Activated CD8-positive, alpha-beta memory T cell treated with anti-CD3 and anti-CD28 coated beads, Interleukin-2, amount 10 ng/mL, durations not matched to agents 7 days and 5 days (primary cell): Measurements from ENCODE around the gene LRRC3B. TPM values are rescaled to one million over a fixed set of nuclear protein-coding genes. Genes with fewer than 3 reads are reported as not detected.

Experiments used
- ATAC-seq: fragments of 150-1000 bp; cut with Tn5 transposase; one replicate; pipeline ENCODE4 v1.10.0; 2021; ENCODE audit warnings: moderate library complexity
- CTCF ChIA-PET: fragments of 350-600 bp; sonication (Branson Sonifier 250); formaldehyde crosslinking; loops from one replicate; lab custom pipeline; 2021; ENCODE audit warnings: antibody characterized with exemption; lab: Charles Lee
- DNase-seq: peaks from one replicate; pipeline ENCODE4 v3.0.0-alpha.2; 2020
- H3K27ac Mint-ChIP-seq: one replicate; pipeline ENCODE4 v1.8.0; 2021; ENCODE audit warnings: mild to moderate bottlenecking, mixed read lengths
- H3K27me3 Mint-ChIP-seq: one replicate; pipeline ENCODE4 v1.8.0; 2021; ENCODE audit warnings: mixed read lengths
- H3K36me3 Mint-ChIP-seq: one replicate; pipeline ENCODE4 v1.8.0; 2021; ENCODE audit warnings: mild to moderate bottlenecking, mixed read lengths
- H3K4me1 Mint-ChIP-seq: one replicate; pipeline ENCODE4 v1.8.0; 2021; ENCODE audit warnings: mixed read lengths
- H3K4me3 Mint-ChIP-seq: one replicate; pipeline ENCODE4 v1.8.0; 2021; ENCODE audit warnings: mild to moderate bottlenecking, moderate library complexity, mixed read lengths
- H3K9me3 Mint-ChIP-seq: one replicate; pipeline ENCODE4 v1.8.0; 2022; ENCODE audit warnings: low read depth, mixed read lengths
- total RNA-seq, 2 experiments: library from RNA; stranded (reverse); gene quantifications; one replicate each; pipeline ENCODE4 v1.2.3, GENCODE V29; 2021

The LRRC3B gene
- total RNA-seq, 2 experiments from 2014 or later = not detected

DNA sequence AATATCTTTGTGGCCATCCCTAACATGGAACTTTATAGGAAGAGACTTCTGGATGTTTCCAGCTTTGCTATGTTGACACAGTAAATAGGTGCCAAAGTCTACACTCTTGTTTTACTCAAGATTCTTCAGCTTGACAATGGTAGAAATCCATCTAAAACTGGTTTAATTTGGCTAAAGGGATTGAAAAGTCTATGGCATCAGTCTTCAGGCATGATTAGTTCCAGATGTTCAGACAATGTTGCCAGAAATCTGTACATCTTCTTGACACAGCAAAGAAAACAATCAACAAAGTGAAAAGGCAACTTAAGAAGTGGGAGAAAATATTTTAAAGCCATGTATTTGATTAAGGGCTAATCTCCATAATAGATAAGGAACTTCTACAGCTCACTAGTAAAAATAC lies 130.5 kb downstream of the LRRC3B start:
- ATAC-seq (no peak), DNase-seq (no peak)
- CTCF ChIA-PET = no interaction called here
- Mint-ChIP-seq H3K27me3 (no peaks in the 10 kb centered on the region), H3K27ac (no peak overlapping the region), H3K9me3 (no peaks in the 10 kb centered on the region), H3K4me3 (no peak overlapping the region), H3K4me1 (no peaks in the 10 kb centered on the region), H3K36me3 (no peaks in the 10 kb centered on the region)

DNA sequence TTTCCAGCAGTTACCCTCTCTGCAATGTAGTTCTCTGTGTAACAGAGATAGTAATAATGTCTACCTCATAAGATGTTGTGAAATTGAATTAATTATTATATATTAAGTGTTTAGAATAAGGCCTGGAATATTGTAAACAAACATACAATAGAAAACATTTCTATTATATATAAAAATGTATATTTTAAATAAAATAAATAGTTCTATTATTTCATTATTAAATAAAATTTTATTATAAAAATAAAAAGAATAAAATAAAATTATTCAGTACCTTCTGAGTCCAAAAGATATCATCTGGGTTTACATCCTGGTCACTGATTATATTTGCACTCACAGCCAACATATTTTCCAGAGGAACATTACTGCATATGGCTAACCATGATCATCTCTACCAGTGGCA lies 135.4 kb downstream of the LRRC3B start:
- CTCF ChIA-PET = no interaction called here
- Mint-ChIP-seq H3K36me3 (no peaks in the 10 kb centered on the region), H3K27ac (no peak overlapping the region), H3K4me3 (no peak overlapping the region), H3K4me1 (no peaks in the 10 kb centered on the region), H3K27me3 (no peaks in the 10 kb centered on the region), H3K9me3 (no peaks in the 10 kb centered on the region)
- no peak for ATAC-seq
- DNase-seq = no peak
